GM23338 (cell line): ENCODE data around the gene GNB1. TPM values are rescaled to one million over a fixed set of nuclear protein-coding genes. Genes with fewer than 3 reads are reported as not detected.

Source experiments
- ATAC-seq: fragments of 200-7000 bp; cut with Tn5 transposase; 3 replicates; pipeline ENCODE4 v1.9.1; 2020
- DNase-seq: peaks from one replicate; pipeline ENCODE4 v3.0.0-alpha.2; 2015; ENCODE audit warnings: low spot score
- H2AFZ ChIP-seq: fragments of 200-600 bp; sonication (generic); 2 replicates; pipeline ENCODE4 v1.8.0; 2016; ENCODE audit warnings: antibody characterized with exemption, mild to moderate bottlenecking, moderate library complexity
- H3F3A ChIP-seq: fragments of 200-600 bp; sonication (generic); replicated peaks from 2 replicates; pipeline ENCODE4 v1.8.0; 2017; ENCODE audit warnings: antibody characterized with exemption, mixed run types, low read depth
- H3K27ac ChIP-seq: fragments of 200-600 bp; sonication (generic); 2 replicates; pipeline ENCODE4 v1.6.1; 2016; ENCODE audit warnings: low read depth
- H3K27me3 ChIP-seq: fragments of 200-600 bp; sonication (generic); 2 replicates; pipeline ENCODE4 v1.8.0; 2016; ENCODE audit warnings: mild to moderate bottlenecking, mixed run types, moderate library complexity; ENCODE audit not compliant: insufficient read depth
- H3K36me3 ChIP-seq: fragments of 200-600 bp; sonication (generic); 2 replicates; pipeline ENCODE4 v1.8.0; 2016; ENCODE audit warnings: mild to moderate bottlenecking; ENCODE audit not compliant: insufficient read depth
- H3K4me1 ChIP-seq: fragments of 200-600 bp; sonication (generic); 2 replicates; pipeline ENCODE4 v1.8.0; 2016; ENCODE audit warnings: mild to moderate bottlenecking, moderate library complexity; ENCODE audit not compliant: insufficient read depth
- H3K4me2 ChIP-seq: fragments of 200-600 bp; sonication (generic); 2 replicates; pipeline ENCODE4 v1.7.1; 2017; ENCODE audit warnings: mixed run types
- H3K4me3 ChIP-seq: fragments of 200-600 bp; sonication (generic); 2 replicates; pipeline ENCODE4 v1.6.1; 2016; ENCODE audit warnings: mixed run types
- H3K79me2 ChIP-seq: fragments of 200-600 bp; sonication (generic); replicated peaks from 2 replicates; pipeline ENCODE4 v1.8.0; 2017; ENCODE audit warnings: mild to moderate bottlenecking; ENCODE audit not compliant: insufficient read depth
- H3K9me2 ChIP-seq: fragments of 200-600 bp; sonication (generic); 2 replicates; pipeline ENCODE4 v1.8.0; 2017; ENCODE audit not compliant: insufficient read depth
- H4K20me1 ChIP-seq: fragments of 200-600 bp; sonication (generic); replicated peaks from 2 replicates; pipeline ENCODE4 v1.8.0; 2017; ENCODE audit warnings: mild to moderate bottlenecking; ENCODE audit not compliant: insufficient read depth
- H3K27ac Mint-ChIP-seq: 2 replicates; pipeline ENCODE4 v1.8.0; 2020; ENCODE audit warnings: inconsistent platforms, mild to moderate bottlenecking, moderate library complexity, mixed read lengths
- H3K27me3 Mint-ChIP-seq: 3 replicates; pipeline ENCODE4 v1.8.0; 2022; ENCODE audit warnings: low read depth, mild to moderate bottlenecking, moderate library complexity, mixed read lengths, inconsistent platforms; ENCODE audit not compliant: insufficient read depth, poor library complexity
- H3K36me3 Mint-ChIP-seq: 3 replicates; pipeline ENCODE4 v1.8.0; 2021; ENCODE audit warnings: low read depth, mild to moderate bottlenecking, inconsistent platforms, moderate library complexity, mixed read lengths
- H3K4me1 Mint-ChIP-seq: 3 replicates; pipeline ENCODE4 v1.8.0; 2020; ENCODE audit warnings: mild to moderate bottlenecking, inconsistent platforms, mixed read lengths
- H3K4me3 Mint-ChIP-seq: 3 replicates; pipeline ENCODE4 v1.8.0; 2021; ENCODE audit warnings: moderate library complexity, mild to moderate bottlenecking, inconsistent platforms, mixed read lengths
- H3K9me3 Mint-ChIP-seq: 3 replicates; pipeline ENCODE4 v1.8.0; 2020; ENCODE audit warnings: moderate library complexity, mild to moderate bottlenecking, inconsistent platforms, mixed read lengths
- CREB1 ChIP-seq: fragments of 250-450 bp; sonication (Bioruptor Pico); IDR thresholded peaks from 2 replicates; pipeline ENCODE4 v1.5.0; 2020; ENCODE audit warnings: low read depth, mild to moderate bottlenecking, moderate library complexity
- CTCF ChIP-seq, 2 experiments: fragments of 200-600 bp in 1 of 2; sonication (generic) in 1 of 2; conservative IDR thresholded peaks; 2 replicates each; pipeline versions ENCODE4 v1.5.1 to v1.6.1; 2016 to 2017; ENCODE audit warnings: antibody characterized with exemption in 2 of 2, low read depth in 2 of 2, mild to moderate bottlenecking in 2 of 2, moderate library complexity in 1 of 2
- ETS1 ChIP-seq: IDR thresholded peaks from 2 replicates; pipeline ENCODE4 v1.6.1; 2016; ENCODE audit warnings: antibody characterized with exemption
- EZH2 ChIP-seq: fragments of 200-600 bp; sonication (generic); IDR thresholded peaks from one replicate; pipeline ENCODE4 v1.8.0; 2017; ENCODE audit warnings: antibody characterized with exemption, mild to moderate bottlenecking, low read depth; ENCODE audit not compliant: unreplicated experiment
- EZH2phosphoT487 ChIP-seq: fragments of 200-600 bp; sonication (generic); IDR thresholded peaks from one replicate; pipeline ENCODE4 v1.8.1; 2018; ENCODE audit warnings: antibody characterized with exemption; ENCODE audit not compliant: unreplicated experiment
- NANOG ChIP-seq: IDR thresholded peaks from 2 replicates; pipeline ENCODE4 v1.6.1; 2016; ENCODE audit warnings: antibody characterized with exemption, borderline replicate concordance
- POLR2AphosphoS5 ChIP-seq: IDR thresholded peaks from 2 replicates; pipeline ENCODE4 v1.6.1; 2016; ENCODE audit warnings: antibody characterized with exemption, low read depth
- REST ChIP-seq: IDR thresholded peaks from one replicate; pipeline ENCODE4 v1.6.1; 2018; ENCODE audit warnings: antibody characterized with exemption; ENCODE audit not compliant: unreplicated experiment
- STAT1 ChIP-seq: IDR thresholded peaks from one replicate; pipeline ENCODE4 v1.6.1; 2016; ENCODE audit warnings: antibody characterized with exemption; ENCODE audit not compliant: unreplicated experiment
- ZNF331 ChIP-seq: fragments of 250-450 bp; sonication (Bioruptor Pico); IDR thresholded peaks from 2 replicates; pipeline ENCODE4 v1.5.0; 2020; ENCODE audit warnings: low read depth, mild to moderate bottlenecking, moderate library complexity
- ZNF462 ChIP-seq: fragments of 250-450 bp; sonication (Bioruptor Pico); IDR thresholded peaks from 2 replicates; pipeline ENCODE4 v1.5.0; 2020; ENCODE audit warnings: mild to moderate bottlenecking, moderate library complexity
- polyA plus RNA-seq: library from polyadenylated mRNA; unstranded; fragments of >200 nt; fragmentation: Nextera tagmentation; extraction: Ambion mirVana; gene quantifications from 2 replicates; pipeline ENCODE4 v1.2.1, GENCODE V29; 2016
- total RNA-seq: library from RNA; depleted of rRNA; stranded (reverse); fragments of >200 nt; shearing (Covaris generic); gene quantifications from 2 replicates; pipeline ENCODE4 v1.2.3, GENCODE V29; 2014

Gene GNB1
- total and polyA plus RNA-seq, 2 experiments from 2014 or later, result 65.4 to 138 TPM

- no peak for TF ChIP-seq EZH2phosphoT487
- no peak for TF ChIP-seq ZNF462 (CRISPR knock-in tag)
- TF ChIP-seq CREB1 (CRISPR knock-in tag), result no peak
- TF ChIP-seq REST, result no peak
- no peak for TF ChIP-seq POLR2AphosphoS5
- TF ChIP-seq STAT1, result no peak
- TF ChIP-seq EZH2, result no peak
- no peak for TF ChIP-seq NANOG
- no peak for TF ChIP-seq ZNF331 (CRISPR knock-in tag)
- TF ChIP-seq ETS1, result no peak
- no peak for TF ChIP-seq CTCF (conservative IDR thresholded peaks at IDR 0.05; ENCODE audit: low read depth in 2 of 2)
- peaks cover 11% of the 10 kb centered on the region for H3K36me3 Mint-ChIP-seq
- Histone ChIP-seq H3K4me1 (peaks cover 24% of the 10 kb centered on the region), H3K9me2 (no peaks in the 10 kb centered on the region), H3K27ac (peak overlapping the region; percentile 91), H3K4me3 (no peak overlapping the region), H3K4me2 (no peak overlapping the region), H3K36me3 (no peaks in the 10 kb centered on the region), H3K27me3 (no peaks in the 10 kb centered on the region), H2AFZ (no peak overlapping the region), H3K79me2 (peaks cover 97% of the 10 kb centered on the region), H4K20me1 (peaks cover 73% of the 10 kb centered on the region), H3F3A (peaks cover 13% of the 10 kb centered on the region; the same call in 1 of the 2 replicates)
- DNase-seq (no peak), ATAC-seq (no peak)
- H3K27ac Mint-ChIP-seq, result no peak overlapping the region
- H3K4me1 Mint-ChIP-seq, result peaks cover 35% of the 10 kb centered on the region
- peaks cover 7% of the 10 kb centered on the region for H3K27me3 Mint-ChIP-seq
- H3K9me3 Mint-ChIP-seq, result no peaks in the 10 kb centered on the region
- no peak overlapping the region for H3K4me3 Mint-ChIP-seq
Measured at GRCh38 chr1:1857096-1857703, 33.7 kb downstream of the GNB1 start.
